Ascending aorta (tissue), 2 donors: ENCODE data around the gene CYTH3. TPM values are rescaled to one million over a fixed set of nuclear protein-coding genes. Genes with fewer than 3 reads are reported as not detected.
"Not testable (repeated sequence)": the region's sequence is repeated elsewhere in the genome, so short reads cannot be mapped to it uniquely, and the experiment has no call there.

Experiments used
- DNase-seq, 2 donors: peaks; one replicate each; pipeline ENCODE4 v3.0.0-alpha.2; 2019; ENCODE audit warnings: low spot score in 2 of 2
- H3K27ac ChIP-seq, 2 donors: fragments of 200-600 bp; sonication (generic); one replicate each; pipeline ENCODE4 v1.5.1; 2016 to 2017; ENCODE audit warnings: mild to moderate bottlenecking in 1 of 2
- H3K27me3 ChIP-seq: fragments of 200-600 bp; sonication (generic); one replicate; pipeline ENCODE4 v1.5.1; 2017
- H3K36me3 ChIP-seq, 2 donors: fragments of 200-600 bp; sonication (generic); one replicate each; pipeline ENCODE4 v1.5.1; 2016
- H3K4me1 ChIP-seq, 2 donors: fragments of 200-600 bp; sonication (generic); one replicate each; pipeline ENCODE4 v1.5.1; 2016 to 2017; ENCODE audit warnings: mild to moderate bottlenecking in 1 of 2
- H3K4me3 ChIP-seq, 2 donors: fragments of 200-600 bp; sonication (generic); one replicate each; pipeline ENCODE4 v1.5.1; 2016 to 2017; ENCODE audit warnings: mild to moderate bottlenecking in 1 of 2
- H3K9me3 ChIP-seq, 2 donors: fragments of 200-600 bp; sonication (generic); one replicate each; pipeline ENCODE4 v1.5.1; 2016
- CTCF ChIP-seq, 3 experiments: fragments of 200-600 bp in 2 of 3; fragments of 450-650 bp in 1 of 3; sonication (generic) in 2 of 3; IDR thresholded peaks; one replicate each; pipeline ENCODE4 v1.5.1; 2016 to 2019; ENCODE audit warnings: antibody characterized with exemption in 3 of 3, mild to moderate bottlenecking in 1 of 3, moderate library complexity in 1 of 3
- intact Hi-C: fragments of 100-400 bp; cut with DNase I; formaldehyde crosslinking; loops from one replicate; pipeline ENCODE4 v1.15.1; 2023
- total RNA-seq: library from RNA; depleted of rRNA; stranded (reverse); fragments of >200 nt; gene quantifications from one replicate; pipeline ENCODE4 v1.1.0, GENCODE V29; 2016

The CYTH3 gene
- total RNA-seq, 1 donor from 2014 or later = 51.8 TPM

- peaks cover 0 to under 1% of the 10 kb centered on the region in 2 donors for H3K4me1 ChIP-seq
- peak in 1 of 2 donors; percentile 64 for DNase-seq
- no peak for TF ChIP-seq CTCF (IDR thresholded peaks at IDR 0.05)
- no peak overlapping the region for H3K4me3 ChIP-seq
- H3K27ac ChIP-seq = no peak overlapping the region
- intact Hi-C loops = no loop called here
- H3K27me3 ChIP-seq = no peaks in the 10 kb centered on the region
- no peaks in the 10 kb centered on the region for H3K9me3 ChIP-seq
- H3K36me3 ChIP-seq = peaks cover 83 to 87% of the 10 kb centered on the region in 2 donors
Measured at GRCh38 chr7:6154542-6155404, 117.7 kb downstream of the CYTH3 start.

- TF ChIP-seq CTCF (IDR thresholded peaks at IDR 0.05) = no peak
- intact Hi-C loops = no loop called here
- H3K27ac ChIP-seq = no peak overlapping the region
- DNase-seq = no peak
- H3K4me3 ChIP-seq = no peak overlapping the region
- H3K27me3 ChIP-seq = no peaks in the 10 kb centered on the region
- peaks cover 88% of the 10 kb centered on the region in 2 donors for H3K36me3 ChIP-seq
- no peaks in the 10 kb centered on the region for H3K9me3 ChIP-seq
- H3K4me1 ChIP-seq = no peaks in the 10 kb centered on the region
Measured at GRCh38 chr7:6153646-6154541, 118.5 kb downstream of the CYTH3 start.

GRCh38 chr7:6151994-6152735 is 120.3 kb downstream of the CYTH3 start:
- no peaks in the 10 kb centered on the region for H3K9me3 ChIP-seq
- H3K4me3 ChIP-seq = no peak overlapping the region
- no peaks in the 10 kb centered on the region for H3K4me1 ChIP-seq
- intact Hi-C loops = no loop called here
- H3K36me3 ChIP-seq = peaks cover 88% of the 10 kb centered on the region in 2 donors
- TF ChIP-seq CTCF (IDR thresholded peaks at IDR 0.05) = no peak
- H3K27ac ChIP-seq = no peak overlapping the region
- H3K27me3 ChIP-seq = no peaks in the 10 kb centered on the region
- DNase-seq = no peak

- H3K4me3 ChIP-seq, H3K4me1 ChIP-seq, intact Hi-C loops, H3K27me3 ChIP-seq, H3K9me3 ChIP-seq, H3K27ac ChIP-seq, DNase-seq: not testable (repeated sequence)
- peaks cover 88% of the 10 kb centered on the region in 2 donors for H3K36me3 ChIP-seq
Measured at GRCh38 chr7:6151527-6151926, 120.9 kb downstream of the CYTH3 start.

GRCh38 chr7:6149996-6150395 is 122.4 kb downstream of the CYTH3 start:
- no peaks in the 10 kb centered on the region for H3K4me1 ChIP-seq
- no peak overlapping the region for H3K4me3 ChIP-seq
- no peaks in the 10 kb centered on the region for H3K9me3 ChIP-seq
- no peak overlapping the region for H3K27ac ChIP-seq
- DNase-seq = no peak
- peaks cover 90 to 91% of the 10 kb centered on the region in 2 donors for H3K36me3 ChIP-seq
- no peaks in the 10 kb centered on the region for H3K27me3 ChIP-seq
- TF ChIP-seq CTCF (IDR thresholded peaks at IDR 0.05) = no peak
- intact Hi-C loops = no loop called here
